Measurements from ENCODE around the gene TMEM132D. TPM values are rescaled to one million over a fixed set of nuclear protein-coding genes. Genes with fewer than 3 reads are reported as not detected.

Gene TMEM132D
- total RNA-seq, 1 experiment from 2014 or later: not detected

- CTCF ChIA-PET: no interaction called here
- no peak for TF ChIP-seq SIN3A (IDR thresholded peaks at IDR 0.05; ENCODE audit: borderline replicate concordance, insufficient read depth, low read depth, low read length)
- TF ChIP-seq CTCF (IDR thresholded peaks at IDR 0.05): no peak
- TF ChIP-seq TCF7L2 (IDR thresholded peaks at IDR 0.05; ENCODE audit: low read depth, low read length): no peak
- TF ChIP-seq REST (IDR thresholded peaks at IDR 0.05; ENCODE audit: insufficient read depth in 1 of 2, low read depth in 2 of 2, low read length in 1 of 2): no peak
- no peak for TF ChIP-seq POLR2AphosphoS5 (IDR thresholded peaks at IDR 0.05; ENCODE audit: low read depth, low read length)
- intact Hi-C loops (cut with micrococcal nuclease; ENCODE audit: unreplicated experiment): no loop called here
Measured at GRCh38 chr12:129201029-129201428, 702.8 kb downstream of the TMEM132D start.

GRCh38 chr12:129200576-129200975 lies 703.2 kb downstream of the TMEM132D start:
- BruUV-seq (replicated peaks): no TSS peak
- Histone ChIP-seq H3K36me3 (ENCODE audit: control insufficient read depth, insufficient read depth, low read length) (no peaks in the 10 kb centered on the region), H3K27me3 (ENCODE audit: control insufficient read depth, insufficient read depth, low read length) (no peaks in the 10 kb centered on the region), H3K4me1 (ENCODE audit: control insufficient read depth, insufficient read depth, low read length) (no peaks in the 10 kb centered on the region), H3K4me3 (ENCODE audit: low read depth in 2 of 2, low read length in 2 of 2) (no peak overlapping the region), H3K9me3 (ENCODE audit: control insufficient read depth, insufficient read depth, low read depth, low read length) (no peaks in the 10 kb centered on the region), H3K27ac (ENCODE audit: low read length) (no peak overlapping the region)
- no peak for DNase-seq (ENCODE audit: low read depth, low spot score)
- in situ Hi-C loops (cut with HindIII; ENCODE audit: low pct_unique_long_range_greater_than_20kb, low sequenced_read_pairs): no loop called here
- intact Hi-C loops (cut with micrococcal nuclease; ENCODE audit: unreplicated experiment): no loop called here
- ChIA-PET CTCF (no interaction called here), POLR2A (no interaction called here)
- no peak for TF ChIP-seq SIN3A (IDR thresholded peaks at IDR 0.05; ENCODE audit: borderline replicate concordance, insufficient read depth, low read depth, low read length)
- TF ChIP-seq POLR2AphosphoS5 (IDR thresholded peaks at IDR 0.05; ENCODE audit: low read depth, low read length): no peak
- TF ChIP-seq CTCF (IDR thresholded peaks at IDR 0.05): no peak
- TF ChIP-seq TCF7L2 (IDR thresholded peaks at IDR 0.05; ENCODE audit: low read depth, low read length): no peak
- no peak for TF ChIP-seq REST (IDR thresholded peaks at IDR 0.05; ENCODE audit: insufficient read depth in 1 of 2, low read depth in 2 of 2, low read length in 1 of 2)
- ATAC-seq: no peak

More at GRCh38 chr12:129201029-129201428, 702.8 kb downstream of the TMEM132D start:
- no peaks in the 10 kb centered on the region for H3K9me3 ChIP-seq (ENCODE audit: control insufficient read depth, insufficient read depth, low read depth, low read length)
- no peak for ATAC-seq
- no peaks in the 10 kb centered on the region for H3K27me3 ChIP-seq (ENCODE audit: control insufficient read depth, insufficient read depth, low read length)
- no peaks in the 10 kb centered on the region for H3K4me1 ChIP-seq (ENCODE audit: control insufficient read depth, insufficient read depth, low read length)
- H3K4me3 ChIP-seq (ENCODE audit: low read depth in 2 of 2, low read length in 2 of 2): no peak overlapping the region
- no TSS peak for BruUV-seq (replicated peaks)
- no peaks in the 10 kb centered on the region for H3K36me3 ChIP-seq (ENCODE audit: control insufficient read depth, insufficient read depth, low read length)
- no peak for DNase-seq (ENCODE audit: low read depth, low spot score)
- POLR2A ChIA-PET: no interaction called here
- in situ Hi-C loops (cut with HindIII; ENCODE audit: low pct_unique_long_range_greater_than_20kb, low sequenced_read_pairs): no loop called here
- no peak overlapping the region for H3K27ac ChIP-seq (ENCODE audit: low read length)
